Neural progenitor cell (in vitro differentiated cells): ENCODE results near the gene CEND1.

ENCODE experiments used
- CTCF ChIP-seq: fragments of 200-600 bp; sonication (generic); IDR thresholded peaks from 2 replicates; pipeline ENCODE4 v1.5.1; 2017; ENCODE audit warnings: antibody characterized with exemption, mild to moderate bottlenecking
- EZH2 ChIP-seq: fragments of 200-600 bp; sonication (generic); IDR thresholded peaks from 2 replicates; pipeline ENCODE4 v1.6.1; 2017; ENCODE audit warnings: antibody characterized with exemption, mild to moderate bottlenecking, moderate library complexity
- EZH2phosphoT487 ChIP-seq: fragments of 200-600 bp; sonication (generic); IDR thresholded peaks from 2 replicates; pipeline ENCODE4 v1.6.1; 2017; ENCODE audit warnings: antibody characterized with exemption

DNA sequence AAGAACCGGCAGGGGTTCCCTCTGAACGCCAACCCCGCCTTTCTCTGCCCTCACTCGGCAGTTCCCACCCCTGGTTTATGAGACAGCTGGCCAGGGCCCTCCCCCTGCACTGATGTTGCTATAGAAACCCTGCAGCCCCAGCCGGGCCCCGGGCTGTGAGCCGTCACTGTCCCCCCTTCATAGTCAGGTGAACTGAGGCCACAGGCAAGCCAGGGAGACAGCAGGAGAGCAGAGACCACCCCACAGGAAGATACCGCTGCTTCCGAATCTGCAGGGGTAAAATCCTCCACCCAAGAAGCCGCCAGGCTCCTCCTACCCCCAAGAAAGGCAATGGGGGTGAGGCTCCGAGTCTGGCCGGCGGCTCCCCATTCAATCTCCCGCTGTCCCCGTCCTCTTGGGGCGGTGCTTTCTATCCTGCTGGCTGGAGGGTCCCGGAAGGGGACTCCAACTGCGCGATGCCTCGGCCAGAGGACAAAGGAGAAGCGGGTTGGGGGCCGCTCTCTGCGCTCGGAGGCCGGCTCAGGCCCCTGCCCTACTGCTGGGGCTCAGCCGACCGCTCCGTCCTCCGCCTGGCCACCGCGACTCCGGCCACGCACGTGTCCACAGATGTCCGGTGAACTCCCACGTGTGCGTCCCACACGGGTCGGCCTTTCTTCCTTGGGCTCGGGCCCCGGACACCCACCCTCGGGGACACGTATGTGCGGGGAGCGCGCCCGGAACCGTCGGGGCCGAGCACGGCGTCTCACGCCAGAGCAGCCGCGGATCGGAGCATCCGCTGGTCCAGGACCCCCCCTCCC, 7.6 kb upstream of the CEND1 start:
- TF ChIP-seq CTCF, result no peak
- no peak for TF ChIP-seq EZH2
- no peak for TF ChIP-seq EZH2phosphoT487
